ENCODE results near the gene OOEP. TPM values are rescaled to one million over a fixed set of nuclear protein-coding genes. Genes with fewer than 3 reads are reported as not detected.

OOEP gene
- total RNA-seq, 1 experiment from 2014 or later = 10.9 TPM

DNA sequence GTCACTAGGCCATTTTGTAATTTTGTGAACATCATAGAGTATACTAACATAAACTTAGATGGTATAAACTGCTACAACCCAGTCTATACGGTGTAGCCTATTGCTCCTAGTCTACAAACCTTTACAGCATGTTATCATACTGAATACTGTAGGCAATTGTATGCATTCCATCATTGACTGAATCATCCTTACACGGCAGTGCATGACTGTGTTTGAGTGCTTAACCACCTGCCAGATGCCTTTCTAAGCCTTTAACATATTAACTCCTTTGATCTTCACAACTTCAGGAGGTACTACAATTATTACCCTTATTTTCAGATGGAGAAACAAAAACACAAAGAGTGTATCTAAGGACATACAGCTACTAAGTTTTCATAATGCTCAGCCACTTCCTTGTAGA lies 29.6 kb downstream of the OOEP start:
- ChIA-PET POLR2A (ENCODE audit: unreplicated experiment) (no interaction called here), CTCF (interaction anchor here (0.6 kb wide), 1 partner anchor 49 kb away, joined by 3 read pairs; no protein-coding TSS in a partner anchor)
- TF ChIP-seq CTCF (conservative IDR thresholded peaks at IDR 0.05) (no peak), EZH2 (IDR thresholded peaks at IDR 0.05; ENCODE audit: low read depth) (no peak)
- Histone ChIP-seq H3K36me3 (ENCODE audit: low read depth) (no peaks in the 10 kb centered on the region), H3K9me2 (ENCODE audit: insufficient read depth) (no peaks in the 10 kb centered on the region), H3K9me3 (ENCODE audit: insufficient read depth, low read depth) (no peaks in the 10 kb centered on the region), H3K79me2 (ENCODE audit: low read depth) (no peaks in the 10 kb centered on the region), H3K27ac (no peak overlapping the region), H3F3A (ENCODE audit: insufficient read depth, low read depth) (no peaks in the 10 kb centered on the region), H3K4me1 (replicated peaks; ENCODE audit: insufficient read depth) (0 out of 2 replicates have a peak, but pooled peaks cover 8% of the 10 kb centered on the region), H3K4me2 (no peak overlapping the region), H4K20me1 (ENCODE audit: insufficient read depth) (no peaks in the 10 kb centered on the region), H3K4me3 (no peak overlapping the region), H2AFZ (no peak overlapping the region), H3K27me3 (ENCODE audit: insufficient read depth, low read depth) (no peaks in the 10 kb centered on the region)
- no peak for DNase-seq
- intact Hi-C loops (cut with micrococcal nuclease; ENCODE audit: unreplicated experiment) = no loop called here
- no TSS peak for BruUV-seq (replicated peaks)

GRCh38 chr6:73339340-73339739 lies 30.4 kb downstream of the OOEP start:
- ChIA-PET CTCF (no interaction called here), POLR2A (ENCODE audit: unreplicated experiment) (interaction anchor here (0.5 kb wide), 1 partner anchor 9 kb away, joined by 4 read pairs; no protein-coding TSS in a partner anchor)
- intact Hi-C loops (cut with micrococcal nuclease; ENCODE audit: unreplicated experiment) = no loop called here
- no peaks in the 10 kb centered on the region for H3F3A ChIP-seq (ENCODE audit: insufficient read depth, low read depth)
- 0 out of 2 replicates have a peak, but pooled peaks cover 8% of the 10 kb centered on the region for H3K4me1 ChIP-seq (replicated peaks; ENCODE audit: insufficient read depth)
- DNase-seq = peak in 1 of 2 experiments; percentile 8
- H2AFZ ChIP-seq = no peak overlapping the region; the same call in 1 of the 2 replicates
- no peaks in the 10 kb centered on the region for H4K20me1 ChIP-seq (ENCODE audit: insufficient read depth)
- no peaks in the 10 kb centered on the region for H3K9me3 ChIP-seq (ENCODE audit: insufficient read depth, low read depth)
- H3K27me3 ChIP-seq (ENCODE audit: insufficient read depth, low read depth) = no peaks in the 10 kb centered on the region
- H3K4me2 ChIP-seq = no peak overlapping the region
- H3K79me2 ChIP-seq (ENCODE audit: low read depth) = no peaks in the 10 kb centered on the region
- H3K4me3 ChIP-seq = no peak overlapping the region
- no peaks in the 10 kb centered on the region for H3K36me3 ChIP-seq (ENCODE audit: low read depth)
- no peak overlapping the region for H3K27ac ChIP-seq
- TF ChIP-seq CTCF (conservative IDR thresholded peaks at IDR 0.05) = no peak
- TF ChIP-seq EZH2 (IDR thresholded peaks at IDR 0.05; ENCODE audit: low read depth) = no peak
- BruUV-seq (replicated peaks) = no TSS peak
- H3K9me2 ChIP-seq (ENCODE audit: insufficient read depth) = no peaks in the 10 kb centered on the region

- Histone ChIP-seq H3K36me3 (ENCODE audit: low read depth) (no peaks in the 10 kb centered on the region), H3K4me3 (no peak overlapping the region), H3K4me1 (replicated peaks; ENCODE audit: insufficient read depth) (no peaks in the 10 kb centered on the region), H4K20me1 (ENCODE audit: insufficient read depth) (no peaks in the 10 kb centered on the region), H3K27ac (no peak overlapping the region), H3K79me2 (ENCODE audit: low read depth) (no peaks in the 10 kb centered on the region), H3K9me2 (ENCODE audit: insufficient read depth) (no peaks in the 10 kb centered on the region), H2AFZ (no peak overlapping the region), H3F3A (ENCODE audit: insufficient read depth, low read depth) (no peaks in the 10 kb centered on the region), H3K4me2 (no peak overlapping the region), H3K9me3 (ENCODE audit: insufficient read depth, low read depth) (no peaks in the 10 kb centered on the region), H3K27me3 (ENCODE audit: insufficient read depth, low read depth) (no peaks in the 10 kb centered on the region)
- TF ChIP-seq EZH2 (IDR thresholded peaks at IDR 0.05; ENCODE audit: low read depth) = no peak
- no peak for TF ChIP-seq CTCF (conservative IDR thresholded peaks at IDR 0.05)
- intact Hi-C loops (cut with micrococcal nuclease; ENCODE audit: unreplicated experiment) = no loop called here
- no peak for DNase-seq
- BruUV-seq (replicated peaks) = no TSS peak
- CTCF ChIA-PET = interaction anchor here (0.6 kb wide), 1 partner anchor 875 kb away, joined by 3 read pairs; no protein-coding TSS in a partner anchor
- POLR2A ChIA-PET (ENCODE audit: unreplicated experiment) = interaction anchor here (0.6 kb wide), 1 partner anchor 271 kb away, joined by 7 read pairs; no protein-coding TSS in a partner anchor
These were observed 40.5 kb downstream of the OOEP start for GRCh38 chr6:73329201-73329600.
